Activated naive CD4-positive, alpha-beta T cell treated with anti-CD3 and anti-CD28 coated beads, Interleukin-2, amount 50 U/mL, for 24 hours (primary cell): Measurements from ENCODE around the gene GNB1L.

ENCODE experiments used
- H3K27ac Mint-ChIP-seq: one replicate; pipeline ENCODE4 v1.8.0; 2021; ENCODE audit warnings: mild to moderate bottlenecking, mixed read lengths
- H3K27me3 Mint-ChIP-seq: one replicate; pipeline ENCODE4 v1.8.0; 2021; ENCODE audit warnings: mixed read lengths
- H3K36me3 Mint-ChIP-seq: one replicate; pipeline ENCODE4 v1.8.0; 2021; ENCODE audit warnings: mixed read lengths
- H3K4me1 Mint-ChIP-seq: one replicate; pipeline ENCODE4 v1.8.0; 2021; ENCODE audit warnings: mixed read lengths
- H3K4me3 Mint-ChIP-seq: one replicate; pipeline ENCODE4 v1.8.0; 2021; ENCODE audit warnings: mild to moderate bottlenecking, mixed read lengths
- H3K9me3 Mint-ChIP-seq: one replicate; pipeline ENCODE4 v1.8.0; 2021; ENCODE audit warnings: mixed read lengths

Gene GNB1L

GRCh38 chr22:19741053-19741452, 113.6 kb downstream of the GNB1L start:
- H3K4me1 Mint-ChIP-seq: no peaks in the 10 kb centered on the region
- no peaks in the 10 kb centered on the region for H3K36me3 Mint-ChIP-seq
- H3K4me3 Mint-ChIP-seq: no peak overlapping the region
- no peaks in the 10 kb centered on the region for H3K9me3 Mint-ChIP-seq
- H3K27ac Mint-ChIP-seq: no peak overlapping the region
- no peaks in the 10 kb centered on the region for H3K27me3 Mint-ChIP-seq

GRCh38 chr22:19740586-19740985, 114.1 kb downstream of the GNB1L start:
- H3K27me3 Mint-ChIP-seq: no peaks in the 10 kb centered on the region
- H3K27ac Mint-ChIP-seq: no peak overlapping the region
- H3K36me3 Mint-ChIP-seq: no peaks in the 10 kb centered on the region
- H3K4me1 Mint-ChIP-seq: no peaks in the 10 kb centered on the region
- no peaks in the 10 kb centered on the region for H3K9me3 Mint-ChIP-seq
- no peak overlapping the region for H3K4me3 Mint-ChIP-seq

GRCh38 chr22:19739911-19740449, 114.7 kb downstream of the GNB1L start:
- no peaks in the 10 kb centered on the region for H3K27me3 Mint-ChIP-seq
- H3K27ac Mint-ChIP-seq: no peak overlapping the region
- H3K4me1 Mint-ChIP-seq: no peaks in the 10 kb centered on the region
- H3K36me3 Mint-ChIP-seq: no peaks in the 10 kb centered on the region
- no peaks in the 10 kb centered on the region for H3K9me3 Mint-ChIP-seq
- no peak overlapping the region for H3K4me3 Mint-ChIP-seq

GRCh38 chr22:19739448-19739895, 115.2 kb downstream of the GNB1L start:
- no peaks in the 10 kb centered on the region for H3K9me3 Mint-ChIP-seq
- H3K36me3 Mint-ChIP-seq: no peaks in the 10 kb centered on the region
- H3K27me3 Mint-ChIP-seq: no peaks in the 10 kb centered on the region
- H3K4me3 Mint-ChIP-seq: no peak overlapping the region
- no peaks in the 10 kb centered on the region for H3K4me1 Mint-ChIP-seq
- no peak overlapping the region for H3K27ac Mint-ChIP-seq

- Mint-ChIP-seq H3K4me1 (no peaks in the 10 kb centered on the region), H3K4me3 (no peak overlapping the region), H3K27me3 (no peaks in the 10 kb centered on the region), H3K9me3 (no peaks in the 10 kb centered on the region), H3K27ac (no peak overlapping the region), H3K36me3 (no peaks in the 10 kb centered on the region)
These were observed 115.8 kb downstream of the GNB1L start for GRCh38 chr22:19738664-19739447.

- Mint-ChIP-seq H3K27me3 (no peaks in the 10 kb centered on the region), H3K4me1 (no peaks in the 10 kb centered on the region), H3K36me3 (no peaks in the 10 kb centered on the region), H3K4me3 (no peak overlapping the region), H3K9me3 (no peaks in the 10 kb centered on the region), H3K27ac (no peak overlapping the region)
These were observed 116.6 kb downstream of the GNB1L start for GRCh38 chr22:19737846-19738663.

- H3K4me3 Mint-ChIP-seq: no peak overlapping the region
- H3K36me3 Mint-ChIP-seq: no peaks in the 10 kb centered on the region
These were observed 118.8 kb downstream of the GNB1L start for GRCh38 chr22:19735665-19736510.

GRCh38 chr22:19734837-19735382, 119.8 kb downstream of the GNB1L start:
- Mint-ChIP-seq H3K27ac (no peak overlapping the region), H3K36me3 (no peaks in the 10 kb centered on the region), H3K9me3 (no peaks in the 10 kb centered on the region), H3K4me3 (no peak overlapping the region), H3K4me1 (peaks cover 4% of the 10 kb centered on the region), H3K27me3 (no peaks in the 10 kb centered on the region)

More at GRCh38 chr22:19735665-19736510, 118.8 kb downstream of the GNB1L start:
- Mint-ChIP-seq H3K27me3 (no peaks in the 10 kb centered on the region), H3K4me1 (no peaks in the 10 kb centered on the region), H3K9me3 (no peaks in the 10 kb centered on the region), H3K27ac (no peak overlapping the region)

- Mint-ChIP-seq H3K4me3 (no peak overlapping the region), H3K36me3 (no peaks in the 10 kb centered on the region), H3K27me3 (no peaks in the 10 kb centered on the region), H3K9me3 (no peaks in the 10 kb centered on the region), H3K4me1 (peaks cover 4% of the 10 kb centered on the region), H3K27ac (no peak overlapping the region)
These were observed 120.5 kb downstream of the GNB1L start for GRCh38 chr22:19734163-19734562.

- no peaks in the 10 kb centered on the region for H3K36me3 Mint-ChIP-seq
- no peak overlapping the region for H3K4me3 Mint-ChIP-seq
- peaks cover 4% of the 10 kb centered on the region for H3K4me1 Mint-ChIP-seq
- H3K9me3 Mint-ChIP-seq: no peaks in the 10 kb centered on the region
- H3K27ac Mint-ChIP-seq: no peak overlapping the region
- H3K27me3 Mint-ChIP-seq: no peaks in the 10 kb centered on the region
These were observed 120.9 kb downstream of the GNB1L start for GRCh38 chr22:19733755-19734154.
